Transverse colon (tissue), 4 donors: Measurements from ENCODE around the gene MGMT.

Experiments
- CTCF ChIP-seq, 5 experiments: fragments of 200-600 bp in 3 of 5; fragments of 450-650 bp in 2 of 5; sonication (generic) in 3 of 5; IDR thresholded peaks; 1 replicate in 2 of 5; 2 replicates in 3 of 5; pipeline ENCODE4 v1.5.1; 2016 to 2017; ENCODE audit warnings: antibody characterized with exemption in 5 of 5, inconsistent platforms in 3 of 5, mild to moderate bottlenecking in 2 of 5, moderate library complexity in 1 of 5
- POLR2A ChIP-seq: fragments of 450-650 bp; IDR thresholded peaks from one replicate; pipeline ENCODE4 v1.6.1; 2016; ENCODE audit warnings: antibody characterized with exemption, mild to moderate bottlenecking, moderate library complexity
- POLR2AphosphoS5 ChIP-seq, 3 donors: sonication (generic); formaldehyde crosslinking; IDR thresholded peaks; one replicate each; pipeline ENCODE4 v1.6.1; 2016; ENCODE audit warnings: antibody characterized with exemption in 3 of 3

- TF ChIP-seq POLR2A (no peak), POLR2AphosphoS5 (IDR thresholded peaks at IDR 0.05) (no peak), CTCF (IDR thresholded peaks at IDR 0.05) (no peak)
These were observed 79.1 kb downstream of the MGMT start for GRCh38 chr10:129546106-129546505.
